ENCODE measurements around the gene RAI1.

- TF ChIP-seq PKNOX1 (IDR thresholded peaks at IDR 0.05) (no peak), ELF4 (IDR thresholded peaks at IDR 0.05) (no peak), FOXM1 (IDR thresholded peaks at IDR 0.05; ENCODE audit: borderline replicate concordance) (no peak), FOXA1 (IDR thresholded peaks at IDR 0.05) (no peak), HDGF (IDR thresholded peaks at IDR 0.05; ENCODE audit: borderline replicate concordance) (no peak), TARDBP (IDR thresholded peaks at IDR 0.05) (no peak), SP1 (IDR thresholded peaks at IDR 0.05) (no peak), ZNF384 (IDR thresholded peaks at IDR 0.05) (no peak), SUZ12 (IDR thresholded peaks at IDR 0.05) (no peak)
Observed at GRCh38 chr17:17848311-17849082, 167.2 kb downstream of the RAI1 start.

Data from HEK293T (cell line).